Daoy (cell line): ENCODE data around the gene MEIKIN. TPM values are rescaled to one million over a fixed set of nuclear protein-coding genes. Genes with fewer than 3 reads are reported as not detected.

Experiments used
- DNase-seq: peaks from one replicate; pipeline ENCODE4 v3.0.0-alpha.2; 2015; ENCODE audit warnings: low read depth
- total RNA-seq: library from RNA; depleted of rRNA; stranded (reverse); fragments of >200 nt; shearing (Covaris generic); gene quantifications from 2 replicates; pipeline ENCODE4 v1.2.3, GENCODE V29; 2014; rRNA removed

The MEIKIN gene
- total RNA-seq, 1 experiment from 2014 or later = not detected

DNA sequence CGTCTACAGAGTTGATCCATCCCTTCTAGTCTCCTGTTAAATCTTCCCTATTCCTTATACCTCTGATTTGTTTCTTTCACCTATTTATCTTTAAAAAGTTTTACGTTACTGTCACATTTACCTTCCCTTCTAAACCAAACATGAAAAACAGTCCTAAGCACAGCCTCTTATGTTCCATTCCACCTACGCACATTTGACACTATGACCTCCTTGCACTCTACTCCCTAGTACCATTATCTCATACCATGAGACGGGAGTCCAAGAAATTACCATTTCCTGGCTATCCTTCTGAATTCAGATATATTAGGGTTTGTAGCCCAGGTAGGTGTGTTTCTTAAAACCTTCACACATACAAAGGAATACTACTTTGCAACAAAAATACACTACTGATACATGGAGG lies 173.8 kb downstream of the MEIKIN start:
- no peak for DNase-seq

DNA sequence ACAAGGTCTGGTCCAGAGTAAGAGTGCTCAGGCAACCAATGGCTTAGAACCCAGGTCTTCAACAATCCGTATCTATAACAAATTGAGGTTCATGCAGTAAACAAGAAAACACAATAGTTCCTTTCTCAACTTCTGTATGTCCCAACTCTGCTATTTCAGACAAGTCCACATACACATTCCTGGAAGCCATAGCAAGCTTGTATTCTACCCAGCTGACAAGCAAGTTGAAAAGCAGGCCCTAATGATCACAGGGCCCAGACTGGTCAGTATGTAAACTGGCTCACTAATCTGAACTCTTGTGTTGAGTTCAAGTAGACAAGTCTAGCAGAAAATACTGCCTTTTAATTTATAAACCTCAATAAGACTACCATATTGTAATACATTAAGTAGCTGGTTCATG lies 175.5 kb downstream of the MEIKIN start:
- DNase-seq = no peak

DNA sequence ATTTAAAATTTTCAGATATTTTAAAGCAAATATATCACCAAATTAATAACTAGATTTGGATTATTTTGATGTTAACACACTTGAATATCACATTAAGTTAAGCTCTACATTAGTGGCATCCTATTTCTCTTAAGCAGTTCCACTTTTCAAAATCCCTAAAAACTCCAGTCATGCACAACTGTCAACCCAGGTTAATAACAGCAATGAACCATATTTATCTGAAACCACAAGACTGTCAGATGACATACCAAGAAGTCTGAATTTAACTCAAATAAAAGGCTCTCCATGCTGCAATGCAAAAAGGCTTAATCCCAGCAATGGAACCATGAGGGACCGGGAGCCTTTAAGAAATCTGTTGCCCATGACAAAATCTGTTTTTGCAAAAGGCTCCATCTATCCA lies 176.1 kb downstream of the MEIKIN start:
- DNase-seq = no peak

DNA sequence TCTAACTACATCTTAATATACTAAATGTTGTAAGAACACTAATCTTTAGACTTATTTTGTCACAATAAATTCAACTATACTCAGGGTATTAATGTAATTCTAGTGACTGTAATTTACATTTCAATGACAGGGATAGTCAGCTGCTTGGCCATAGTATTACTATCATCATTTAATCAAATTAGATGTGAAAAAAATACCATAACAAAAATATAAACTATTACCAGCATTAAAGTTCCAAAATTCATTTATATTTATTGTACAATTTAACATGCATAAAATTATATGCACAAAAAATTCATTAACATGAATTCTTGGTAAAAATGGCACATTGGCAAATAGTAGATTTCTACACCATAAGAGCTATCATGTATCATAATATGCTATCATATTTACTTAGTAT lies 177.6 kb downstream of the MEIKIN start:
- DNase-seq = no peak

DNA sequence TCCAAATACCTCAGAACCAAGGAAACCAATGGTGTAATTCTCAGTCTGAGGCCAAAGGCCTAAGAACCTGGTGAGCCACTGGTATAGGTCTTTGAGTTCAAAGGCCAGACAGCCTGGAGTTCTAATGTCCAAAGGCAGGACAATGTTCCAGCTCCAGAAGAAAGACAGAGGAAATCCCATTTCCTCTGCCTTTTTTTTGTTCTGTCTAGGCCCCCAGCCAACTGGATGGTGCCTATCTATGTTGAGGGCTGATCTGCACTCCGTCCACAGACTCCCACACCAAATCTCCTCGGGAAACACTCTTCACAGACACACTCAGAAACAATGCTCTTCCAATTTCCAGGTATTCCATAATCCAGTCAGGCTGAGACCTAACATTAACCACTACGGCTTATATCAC lies 178.8 kb downstream of the MEIKIN start:
- no peak for DNase-seq

DNA sequence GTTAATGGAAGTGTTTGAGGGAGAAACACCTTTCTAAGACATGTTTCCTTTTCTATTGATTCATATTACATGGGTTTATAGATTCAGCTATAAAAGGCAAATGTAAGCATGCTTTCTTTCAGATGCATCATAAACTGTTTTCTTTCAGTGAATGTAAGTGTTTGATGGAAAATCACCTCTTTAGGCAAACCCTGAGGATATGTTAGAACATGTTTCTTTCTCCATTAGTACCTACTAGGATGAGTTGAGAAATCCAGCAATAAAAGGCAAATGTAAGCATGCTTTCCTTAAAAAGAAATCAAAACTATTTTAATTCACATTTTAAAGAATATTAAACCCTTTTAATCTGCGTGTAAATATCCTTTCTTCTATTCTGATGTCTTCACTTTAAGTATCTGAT lies 180.2 kb downstream of the MEIKIN start:
- DNase-seq = no peak

DNA sequence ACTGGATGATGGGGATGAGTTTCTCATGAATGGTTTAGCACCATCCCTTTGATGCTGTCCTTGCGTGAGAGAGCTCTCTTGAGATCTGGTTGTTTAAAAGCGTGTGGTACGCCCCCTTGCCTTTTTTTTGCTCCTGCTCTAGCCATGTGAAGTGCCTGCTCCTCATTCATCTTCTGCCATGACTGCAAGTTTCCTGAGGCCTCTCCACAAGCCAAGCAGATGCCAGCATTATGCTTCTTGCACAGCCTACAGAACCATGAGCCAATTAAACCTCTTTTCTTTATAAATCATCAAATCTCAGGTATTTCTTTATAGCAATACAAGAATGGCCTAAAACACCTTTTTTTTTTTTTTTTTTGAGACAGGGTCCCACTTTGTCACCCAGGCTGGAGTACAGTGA lies 181.5 kb downstream of the MEIKIN start:
- no peak for DNase-seq

DNA sequence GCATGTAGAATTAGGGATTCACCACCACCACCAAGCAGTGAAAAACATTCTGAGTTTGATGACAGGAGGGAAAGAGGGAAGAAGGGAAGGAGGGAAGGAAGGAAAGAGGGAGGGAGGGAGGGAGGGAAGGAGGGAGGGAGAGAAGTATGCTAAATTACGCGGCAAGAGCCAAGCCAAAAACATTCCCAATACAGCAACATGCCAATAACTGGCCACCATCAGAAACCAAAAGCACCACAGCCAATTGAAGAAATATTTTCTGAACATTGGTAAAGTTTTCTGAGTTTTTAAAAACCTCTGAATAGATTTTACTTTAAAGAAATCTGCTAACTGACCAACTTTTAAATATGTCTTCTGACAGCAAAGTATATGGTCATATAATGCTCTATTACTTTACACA lies 184.7 kb downstream of the MEIKIN start:
- no peak for DNase-seq

DNA sequence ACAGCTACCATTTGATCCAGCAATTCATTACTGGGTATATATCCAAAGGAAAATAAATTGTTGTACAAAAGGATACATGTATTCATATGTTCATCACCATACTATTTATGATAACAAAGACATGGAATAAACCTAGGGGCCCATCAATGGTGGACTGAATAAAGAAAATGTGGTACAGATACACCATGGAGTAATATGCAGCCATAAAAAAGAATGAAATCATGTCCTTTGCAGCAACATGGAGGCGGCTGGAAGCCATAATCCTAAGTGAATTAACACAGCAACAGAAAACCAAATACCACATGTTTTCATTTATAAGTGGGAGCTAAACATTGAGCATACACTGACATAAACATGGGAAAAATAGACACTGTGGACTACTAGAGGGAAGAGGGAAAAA lies 185.8 kb downstream of the MEIKIN start:
- no peak for DNase-seq

DNA sequence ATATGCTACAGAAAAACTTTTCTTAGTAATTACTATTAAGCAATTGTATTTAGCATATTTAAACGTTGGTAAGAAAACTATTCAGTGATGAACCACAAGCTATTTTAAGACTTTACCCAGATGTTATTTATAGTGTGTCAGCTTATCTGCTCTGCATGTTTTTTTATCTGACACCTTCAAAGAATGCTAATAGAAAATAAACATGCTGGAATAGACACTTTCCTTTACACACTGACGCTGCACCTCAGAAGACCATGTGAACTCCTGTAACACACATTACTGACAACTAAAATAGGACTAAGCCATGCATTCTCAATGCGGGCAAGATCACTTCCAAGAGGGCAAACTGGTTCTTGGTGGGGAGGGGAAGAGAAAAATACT lies 187.0 kb downstream of the MEIKIN start:
- no peak for DNase-seq

DNA sequence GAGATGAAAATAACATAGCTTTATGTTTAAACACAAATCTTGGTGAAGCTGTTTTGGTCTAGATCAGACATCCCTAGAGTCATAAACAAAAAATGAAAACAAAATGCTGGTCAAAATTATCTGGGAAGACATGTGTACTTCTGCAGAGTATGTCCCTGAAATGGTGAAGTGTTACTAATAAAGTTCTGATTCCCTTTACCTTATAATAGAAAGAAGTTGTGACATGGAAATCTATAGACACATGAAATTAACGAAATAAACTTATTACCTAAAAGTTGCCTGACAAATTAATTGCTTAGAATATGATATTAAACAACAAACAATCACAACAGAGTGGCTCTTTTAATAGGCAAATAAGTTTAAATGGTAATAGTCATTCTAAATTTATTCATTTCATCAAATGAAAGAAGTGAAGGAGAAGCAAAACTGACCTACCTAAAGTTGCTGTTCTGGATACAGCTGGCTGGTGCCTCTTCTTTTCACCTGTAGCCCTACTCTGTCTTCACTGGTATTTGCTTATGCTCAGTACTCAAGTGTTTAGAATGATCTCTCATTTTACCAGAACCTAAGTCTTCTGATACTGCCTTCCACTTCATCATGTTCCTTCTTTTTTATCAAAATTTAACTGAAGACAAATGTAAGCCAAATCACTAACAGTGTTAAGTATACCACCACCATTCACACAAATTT lies 187.5 kb downstream of the MEIKIN start:
- no peak for DNase-seq

Other genes with a start within 250 kb of the MEIKIN start
- gene FNIP1, start 148.6 kb downstream of the MEIKIN start, total RNA-seq = 27.8 and 28.9 TPM in 2 replicates
- gene ACSL6, start 66.0 kb upstream of the MEIKIN start, total RNA-seq = 0.06 and 0.46 TPM in 2 replicates
- gene IL3, start 115.0 kb upstream of the MEIKIN start, total RNA-seq = not detected in 2 replicates
- 16.4 and 25.3 TPM in 2 replicates for gene CSF2, start 128.1 kb upstream of the MEIKIN start, total RNA-seq